ENCODE data around the gene OR10G3. TPM values are rescaled to one million over a fixed set of nuclear protein-coding genes. Genes with fewer than 3 reads are reported as not detected.

The OR10G3 gene
- total RNA-seq, 2 experiments from 2014 or later: not detected

DNA sequence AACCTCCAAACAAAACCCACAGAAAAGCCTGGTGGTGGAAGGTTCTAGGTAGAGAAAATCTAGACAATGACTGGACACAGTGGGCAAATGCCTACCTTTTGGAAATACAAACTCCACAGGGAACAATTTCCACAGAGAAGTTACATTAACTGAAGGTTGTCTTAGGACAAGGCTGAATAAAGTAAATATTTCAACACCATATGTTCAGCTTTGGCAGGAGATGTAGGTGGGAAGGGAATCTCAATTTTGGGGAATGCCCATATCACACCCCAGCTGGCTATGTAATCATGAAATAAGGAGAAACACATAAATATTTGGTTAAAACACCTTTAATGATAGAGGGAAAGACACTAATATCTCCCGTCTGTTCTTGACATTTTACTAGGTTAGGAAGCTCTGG, 59.1 kb downstream of the OR10G3 start:
- intact Hi-C loops (cut with micrococcal nuclease): no loop called here
- DNase-seq: no peak
- TF ChIP-seq, protein P1, sequence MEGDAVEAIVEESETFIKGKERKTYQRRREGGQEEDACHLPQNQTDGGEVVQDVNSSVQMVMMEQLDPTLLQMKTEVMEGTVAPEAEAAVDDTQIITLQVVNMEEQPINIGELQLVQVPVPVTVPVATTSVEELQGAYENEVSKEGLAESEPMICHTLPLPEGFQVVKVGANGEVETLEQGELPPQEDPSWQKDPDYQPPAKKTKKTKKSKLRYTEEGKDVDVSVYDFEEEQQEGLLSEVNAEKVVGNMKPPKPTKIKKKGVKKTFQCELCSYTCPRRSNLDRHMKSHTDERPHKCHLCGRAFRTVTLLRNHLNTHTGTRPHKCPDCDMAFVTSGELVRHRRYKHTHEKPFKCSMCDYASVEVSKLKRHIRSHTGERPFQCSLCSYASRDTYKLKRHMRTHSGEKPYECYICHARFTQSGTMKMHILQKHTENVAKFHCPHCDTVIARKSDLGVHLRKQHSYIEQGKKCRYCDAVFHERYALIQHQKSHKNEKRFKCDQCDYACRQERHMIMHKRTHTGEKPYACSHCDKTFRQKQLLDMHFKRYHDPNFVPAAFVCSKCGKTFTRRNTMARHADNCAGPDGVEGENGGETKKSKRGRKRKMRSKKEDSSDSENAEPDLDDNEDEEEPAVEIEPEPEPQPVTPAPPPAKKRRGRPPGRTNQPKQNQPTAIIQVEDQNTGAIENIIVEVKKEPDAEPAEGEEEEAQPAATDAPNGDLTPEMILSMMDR (IDR thresholded peaks at IDR 0.05): no peak
- Mint-ChIP-seq H3K36me3 (ENCODE audit: low read depth) (no peaks in the 10 kb centered on the region), H3K4me1 (ENCODE audit: low read depth) (peaks cover 8% of the 10 kb centered on the region), H3K4me3 (no peak overlapping the region), H3K9me3 (no peaks in the 10 kb centered on the region), H3K27ac (no peak overlapping the region), H3K27me3 (no peaks in the 10 kb centered on the region)
- CTCF ChIA-PET: interaction anchor here (1.1 to 3.1 kb wide), 3 partner anchors 22 to 36 kb away, joined by 3 to 15 read pairs (median 7); no protein-coding TSS in a partner anchor
- POLR2A ChIA-PET: interaction anchor here (8.0 kb wide), 1 partner anchor 8 kb away, joined by 62 read pairs; the partner anchor contains the start of gene METTL3
- peak; percentile 37 for ATAC-seq

DNA sequence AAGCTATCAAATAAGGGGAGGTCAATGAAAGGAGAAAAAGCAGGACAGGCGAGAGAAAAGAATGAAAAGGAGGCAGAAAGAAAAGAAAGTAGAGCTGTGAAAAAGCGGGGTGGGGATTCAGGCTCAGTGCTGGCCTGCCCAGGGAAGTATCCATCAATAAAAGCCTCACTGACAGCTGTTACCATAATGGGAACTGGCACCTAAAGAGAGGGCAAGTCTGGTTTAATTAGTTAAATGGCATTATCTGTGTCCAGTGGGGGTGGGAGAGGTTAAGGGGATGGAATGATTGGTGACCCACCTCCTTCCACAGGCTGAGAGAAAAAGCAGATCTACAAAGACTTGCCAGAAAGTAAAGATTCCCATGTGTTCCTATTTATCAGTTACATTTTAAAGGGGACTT, 61.2 kb downstream of the OR10G3 start:
- no peaks in the 10 kb centered on the region for H3K36me3 Mint-ChIP-seq (ENCODE audit: low read depth)
- H3K4me3 Mint-ChIP-seq: no peak overlapping the region

More for the DNA sequence above, 61.2 kb downstream of the OR10G3 start:
- intact Hi-C loops (cut with micrococcal nuclease): no loop called here
- Mint-ChIP-seq H3K9me3 (no peaks in the 10 kb centered on the region), H3K4me1 (ENCODE audit: low read depth) (peaks cover 5% of the 10 kb centered on the region), H3K27me3 (no peaks in the 10 kb centered on the region), H3K27ac (no peak overlapping the region)
- TF ChIP-seq, protein P1 (IDR thresholded peaks at IDR 0.05): no peak
- ChIA-PET CTCF (interaction anchor here (3.1 kb wide), 1 partner anchor 20 kb away, joined by 15 read pairs; no protein-coding TSS in a partner anchor), POLR2A (interaction anchor here (0.7 to 1.2 kb wide), 2 partner anchors 10 to 20 kb away, joined by 3 to 4 read pairs; no protein-coding TSS in a partner anchor)
- no peak for DNase-seq
- no peak for ATAC-seq

Other genes starting within 250 kb of the OR10G3 start
- 100 to 1,000 TPM; 171 to 173 TPM for gene SUPT16H, start 196.1 kb downstream of the OR10G3 start, total RNA-seq
- gene CHD8, start 124.0 kb downstream of the OR10G3 start, total RNA-seq: 10 to 100 TPM; 82.3 to 85.3 TPM
- 10 to 100 TPM; 18.2 to 19.8 TPM for gene RAB2B, start 103.1 kb downstream of the OR10G3 start, total RNA-seq
- 10 to 100 TPM; 65.2 to 65.8 TPM for gene TOX4, start 102.9 kb downstream of the OR10G3 start, total RNA-seq
- gene METTL3, start 68.7 kb downstream of the OR10G3 start, total RNA-seq: 10 to 100 TPM; 66.7 to 70.8 TPM
- gene SALL2, start 53.7 kb downstream of the OR10G3 start, total RNA-seq: 1 to 10 TPM; 2.9 to 3.5 TPM
- gene OR10G2, start 54.9 kb upstream of the OR10G3 start, total RNA-seq: not detected
- gene OR4E2, start 73.8 kb upstream of the OR10G3 start, total RNA-seq: not detected
- not detected for gene OR4E1, start 93.7 kb upstream of the OR10G3 start, total RNA-seq